SK-N-SH (cell line): ENCODE data around the gene AGBL4. TPM values are rescaled to one million over a fixed set of nuclear protein-coding genes. Genes with fewer than 3 reads are reported as not detected.

Source experiments
- CTCF ChIA-PET: fragments of 300-600, 350-600 bp; formaldehyde crosslinking; extraction: SDS; loops from one replicate; lab custom pipeline; 2021; lab: Yijun Ruan, JAX
- POLR2A ChIA-PET: fragments of 350-600 bp; sonication (Branson Sonifier 250); formaldehyde crosslinking; extraction: SDS; loops from one replicate; lab custom pipeline; 2020; ENCODE audit warnings: antibody characterized with exemption, inconsistent platforms; lab: Yijun Ruan, JAX
- DNase-seq: peaks from one replicate; pipeline ENCODE4 v3.0.0; 2012
- H2AFZ ChIP-seq: fragments of 200-600 bp; sonication (generic); 2 replicates; pipeline ENCODE4 v1.8.1; 2016; ENCODE audit warnings: antibody characterized with exemption, mild to moderate bottlenecking, low read depth
- H3F3A ChIP-seq: fragments of 200-600 bp; sonication (generic); replicated peaks from 2 replicates; pipeline ENCODE3; 2016; ENCODE audit warnings: antibody characterized with exemption, mild to moderate bottlenecking; ENCODE audit not compliant: insufficient read depth
- H3K27ac ChIP-seq, 2 experiments: fragments of 200-500 bp in 1 of 2; fragments of 200-600 bp in 1 of 2; sonication (Bioruptor generic) in 1 of 2; sonication (generic), shearing (Covaris generic) in 1 of 2; 2 replicates each; pipeline versions ENCODE4 v1.5.1 to v1.6.1; 2014 to 2016; ENCODE audit warnings: low read depth in 2 of 2, inconsistent platforms in 1 of 2, low read length in 1 of 2, mild to moderate bottlenecking in 1 of 2, mixed read lengths in 1 of 2
- H3K27me3 ChIP-seq: fragments of 200-600 bp; sonication (generic), shearing (Covaris generic); 2 replicates; pipeline ENCODE4 v1.6.1; 2016; ENCODE audit warnings: mixed run types; ENCODE audit not compliant: insufficient read depth
- H3K36me3 ChIP-seq, 2 experiments: fragments of 200-500 bp in 1 of 2; fragments of 200-600 bp in 1 of 2; sonication (Bioruptor generic) in 1 of 2; sonication (generic) in 1 of 2; replicated peaks in 1 of 2; 2 replicates each; pipeline versions ENCODE3 to v1.5.1; 2014 to 2016; ENCODE audit warnings: low read length in 1 of 2, mild to moderate bottlenecking in 1 of 2; ENCODE audit not compliant: insufficient read depth in 2 of 2, control insufficient read depth in 1 of 2
- H3K4me1 ChIP-seq, 2 experiments: fragments of 200-500 bp in 1 of 2; fragments of 200-600 bp in 1 of 2; sonication (Bioruptor generic) in 1 of 2; sonication (generic), shearing (Covaris generic) in 1 of 2; 2 replicates each; pipeline versions ENCODE4 v1.5.1 to v1.6.1; 2014 to 2016; ENCODE audit warnings: low read depth in 1 of 2, low read length in 1 of 2, mixed run types in 1 of 2; ENCODE audit not compliant: insufficient read depth in 2 of 2, control insufficient read depth in 1 of 2
- H3K4me2 ChIP-seq: fragments of 200-600 bp; sonication (generic), shearing (Covaris generic); 2 replicates; pipeline ENCODE4 v1.6.1; 2017; ENCODE audit warnings: mixed run types
- H3K4me3 ChIP-seq, 2 experiments: fragments of 200-500 bp in 1 of 2; fragments of 200-600 bp in 1 of 2; sonication (Bioruptor generic) in 1 of 2; sonication (generic), shearing (Covaris generic) in 1 of 2; 2 replicates each; pipeline versions ENCODE4 v1.5.1 to v1.8.1; 2014 to 2016; ENCODE audit warnings: low read depth in 2 of 2, inconsistent platforms in 1 of 2, low read length in 1 of 2, mild to moderate bottlenecking in 1 of 2, mixed read lengths in 1 of 2, moderate library complexity in 1 of 2
- H3K79me2 ChIP-seq: fragments of 200-600 bp; sonication (generic); 2 replicates; pipeline ENCODE4 v1.8.1; 2017; ENCODE audit warnings: mild to moderate bottlenecking; ENCODE audit not compliant: insufficient read depth
- H3K9ac ChIP-seq: fragments of 200-600 bp; sonication (generic); 2 replicates; pipeline ENCODE4 v1.6.1; 2017; ENCODE audit warnings: mixed run types
- H3K9me2 ChIP-seq: fragments of 200-600 bp; sonication (generic); 2 replicates; pipeline ENCODE4 v1.6.1; 2017; ENCODE audit warnings: mixed run types
- H3K9me3 ChIP-seq: fragments of 200-600 bp; sonication (generic); 2 replicates; pipeline ENCODE4 v1.6.1; 2017; ENCODE audit warnings: mixed run types, mild to moderate bottlenecking, moderate library complexity
- H4K20me1 ChIP-seq: fragments of 200-600 bp; sonication (generic); 2 replicates; pipeline ENCODE4 v1.6.1; 2017; ENCODE audit warnings: mild to moderate bottlenecking, mixed run types; ENCODE audit not compliant: insufficient read depth
- CHD2 ChIP-seq: fragments of 150-350 bp; IDR thresholded peaks from 2 replicates; pipeline ENCODE4 v1.6.1; 2018; ENCODE audit warnings: low read length; ENCODE audit not compliant: partially characterized antibody
- EP300 ChIP-seq, 2 experiments: IDR thresholded peaks; 2 replicates each; pipeline versions ENCODE4 v1.4.0 to v1.6.1; 2012; ENCODE audit warnings: borderline replicate concordance in 1 of 2, low read depth in 1 of 2, low read length in 1 of 2
- FOSL2 ChIP-seq: IDR thresholded peaks from 2 replicates; pipeline ENCODE4 v1.4.0; 2012; ENCODE audit warnings: low read depth, mild to moderate bottlenecking, moderate library complexity, borderline replicate concordance
- FOXJ3 ChIP-seq: sonication (generic); formaldehyde crosslinking; IDR thresholded peaks from 2 replicates; pipeline ENCODE4 v1.5.1; 2020; ENCODE audit warnings: mild to moderate bottlenecking, missing genetic modification reagents
- GABPA ChIP-seq: IDR thresholded peaks from 2 replicates; pipeline ENCODE4 v1.4.0; 2012; ENCODE audit warnings: low read depth, mild to moderate bottlenecking
- MAX ChIP-seq: IDR thresholded peaks from 2 replicates; pipeline ENCODE4 v1.4.0; 2012; ENCODE audit warnings: low read depth
- MEF2A ChIP-seq: IDR thresholded peaks from 2 replicates; pipeline ENCODE4 v1.4.0; 2012; ENCODE audit warnings: low read depth, borderline replicate concordance
- POLR2AphosphoS5 ChIP-seq: IDR thresholded peaks from 2 replicates; pipeline ENCODE4 v1.6.1; 2012; ENCODE audit warnings: low read depth, low read length
- RAD21 ChIP-seq: IDR thresholded peaks from 2 replicates; pipeline ENCODE4 v1.6.1; 2012; ENCODE audit warnings: mild to moderate bottlenecking, low read length
- SMC3 ChIP-seq: IDR thresholded peaks from 2 replicates; pipeline ENCODE4 v1.6.1; 2012; ENCODE audit warnings: low read depth, low read length, improper control_type of control experiment
- TAF1 ChIP-seq: IDR thresholded peaks from 2 replicates; pipeline ENCODE4 v1.6.1; 2012; ENCODE audit warnings: low read depth, mild to moderate bottlenecking, low read length, moderate library complexity, borderline replicate concordance
- TCF12 ChIP-seq: IDR thresholded peaks from 2 replicates; pipeline ENCODE4 v1.4.0; 2012
- YY1 ChIP-seq: IDR thresholded peaks from 2 replicates; pipeline ENCODE4 v1.4.0; 2012; ENCODE audit warnings: low read depth, mild to moderate bottlenecking
- ZBTB33 ChIP-seq: IDR thresholded peaks from 2 replicates; pipeline ENCODE4 v1.4.0; 2012; ENCODE audit warnings: low read depth, borderline replicate concordance
- WGBS: methylation state at CpG from one replicate; pipeline ENCODE4 v1.1.6; 2017; ENCODE audit warnings: low lambda C conversion rate; 5-methylcytosine and 5-hydroxymethylcytosine counted together
- polyA plus RNA-seq, 3 experiments: library from polyadenylated mRNA; depleted of rRNA; stranded (reverse); fragments of >200 nt; gene quantifications; 2 replicates each; pipeline ENCODE4 v1.2.3, GENCODE V29; 2012
- TF ChIP-seq, protein P1 (sequence below): IDR thresholded peaks from 2 replicates; pipeline ENCODE4 v1.6.1; 2012; ENCODE audit warnings: mild to moderate bottlenecking, low read depth, low read length, moderate library complexity
- TF ChIP-seq, protein P2 (sequence below): IDR thresholded peaks from 2 replicates; pipeline ENCODE4; 2012

Gene AGBL4
- polyA plus RNA-seq, 1 of the 3 experiments (the other 2 are of a cell fraction): 0.07 TPM

DNA sequence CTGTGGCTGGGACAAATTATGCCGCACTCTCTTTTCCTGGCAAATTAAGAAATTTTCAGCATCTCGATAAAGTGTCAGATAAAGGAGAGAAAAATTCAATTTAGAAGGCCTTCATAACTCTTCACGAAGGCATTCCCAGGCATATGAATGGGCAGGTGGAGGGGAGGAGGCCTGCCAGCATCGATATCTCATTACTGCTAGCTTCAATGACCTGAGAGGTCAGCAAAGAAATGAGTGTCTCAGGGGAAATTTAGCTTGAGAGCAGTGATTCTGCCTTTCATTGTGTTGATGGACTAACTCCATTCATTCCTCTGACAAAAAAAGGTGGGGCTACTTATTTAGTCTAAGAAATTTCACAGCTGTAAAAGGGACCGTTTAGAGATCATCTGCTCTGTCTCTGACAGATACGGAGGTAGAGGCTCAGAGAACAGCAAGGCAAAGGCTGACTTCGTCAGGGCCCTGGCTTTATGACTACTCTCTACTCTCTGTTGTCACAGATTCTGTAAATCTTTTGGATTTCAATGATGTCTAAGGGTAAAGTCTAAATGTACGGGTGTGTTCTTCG, 1035.0 kb downstream of the AGBL4 start (continued):
- TF ChIP-seq, protein P1, sequence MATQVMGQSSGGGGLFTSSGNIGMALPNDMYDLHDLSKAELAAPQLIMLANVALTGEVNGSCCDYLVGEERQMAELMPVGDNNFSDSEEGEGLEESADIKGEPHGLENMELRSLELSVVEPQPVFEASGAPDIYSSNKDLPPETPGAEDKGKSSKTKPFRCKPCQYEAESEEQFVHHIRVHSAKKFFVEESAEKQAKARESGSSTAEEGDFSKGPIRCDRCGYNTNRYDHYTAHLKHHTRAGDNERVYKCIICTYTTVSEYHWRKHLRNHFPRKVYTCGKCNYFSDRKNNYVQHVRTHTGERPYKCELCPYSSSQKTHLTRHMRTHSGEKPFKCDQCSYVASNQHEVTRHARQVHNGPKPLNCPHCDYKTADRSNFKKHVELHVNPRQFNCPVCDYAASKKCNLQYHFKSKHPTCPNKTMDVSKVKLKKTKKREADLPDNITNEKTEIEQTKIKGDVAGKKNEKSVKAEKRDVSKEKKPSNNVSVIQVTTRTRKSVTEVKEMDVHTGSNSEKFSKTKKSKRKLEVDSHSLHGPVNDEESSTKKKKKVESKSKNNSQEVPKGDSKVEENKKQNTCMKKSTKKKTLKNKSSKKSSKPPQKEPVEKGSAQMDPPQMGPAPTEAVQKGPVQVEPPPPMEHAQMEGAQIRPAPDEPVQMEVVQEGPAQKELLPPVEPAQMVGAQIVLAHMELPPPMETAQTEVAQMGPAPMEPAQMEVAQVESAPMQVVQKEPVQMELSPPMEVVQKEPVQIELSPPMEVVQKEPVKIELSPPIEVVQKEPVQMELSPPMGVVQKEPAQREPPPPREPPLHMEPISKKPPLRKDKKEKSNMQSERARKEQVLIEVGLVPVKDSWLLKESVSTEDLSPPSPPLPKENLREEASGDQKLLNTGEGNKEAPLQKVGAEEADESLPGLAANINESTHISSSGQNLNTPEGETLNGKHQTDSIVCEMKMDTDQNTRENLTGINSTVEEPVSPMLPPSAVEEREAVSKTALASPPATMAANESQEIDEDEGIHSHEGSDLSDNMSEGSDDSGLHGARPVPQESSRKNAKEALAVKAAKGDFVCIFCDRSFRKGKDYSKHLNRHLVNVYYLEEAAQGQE: no peak
- TF ChIP-seq POLR2AphosphoS5 (no peak), FOXJ3 (CRISPR knock-in tag) (no peak), FOSL2 (no peak), GABPA (no peak), RAD21 (no peak), ZBTB33 (no peak), MAX (no peak)

DNA sequence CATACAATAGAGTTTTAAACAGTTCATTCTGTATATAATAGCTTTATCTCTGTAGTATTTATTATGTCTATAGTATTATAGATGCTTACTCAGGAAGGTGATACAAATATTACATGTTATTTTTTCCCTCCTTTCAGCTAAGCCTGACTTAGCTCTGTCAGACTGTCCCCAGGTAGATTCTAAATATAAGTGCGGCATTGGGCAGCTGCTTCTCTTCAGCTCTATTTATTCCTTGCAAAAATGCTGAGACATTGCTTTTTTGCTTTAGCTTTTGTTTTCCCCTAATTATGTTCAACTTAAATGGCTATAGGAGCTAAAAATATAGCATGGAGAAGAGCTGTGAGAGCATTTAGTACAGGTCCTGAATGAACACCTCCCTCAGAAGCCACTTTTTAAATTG, 1043.8 kb downstream of the AGBL4 start:
- Histone ChIP-seq H3K79me2 (no peaks in the 10 kb centered on the region), H3K4me3 (no peak overlapping the region), H3K4me1 (peaks cover 0 to 2% of the 10 kb centered on the region in 2 experiments; a peak in 1 of 4 replicates), H3K36me3 (no peaks in the 10 kb centered on the region), H2AFZ (no peak overlapping the region), H3F3A (no peaks in the 10 kb centered on the region), H3K9ac (no peak overlapping the region), H3K27ac (no peak overlapping the region), H3K9me2 (no peaks in the 10 kb centered on the region), H3K4me2 (no peak overlapping the region), H4K20me1 (no peaks in the 10 kb centered on the region), H3K9me3 (no peaks in the 10 kb centered on the region), H3K27me3 (no peaks in the 10 kb centered on the region)
- ChIA-PET POLR2A (no interaction called here), CTCF (interaction anchor here (0.9 kb wide), 1 partner anchor 48 kb away, joined by 3 read pairs; no protein-coding TSS in a partner anchor)
- 80% methylated on average over 1 of the region's 1 CpG for WGBS
- TF ChIP-seq YY1: no peak
- TF ChIP-seq MEF2A: no peak
- no peak for TF ChIP-seq SMC3
- no peak for TF ChIP-seq CHD2
- TF ChIP-seq EP300 (IDR thresholded peaks at IDR 0.05; ENCODE audit: borderline replicate concordance in 1 of 2, low read depth in 1 of 2, low read length in 1 of 2): no peak
- TF ChIP-seq TCF12: no peak
- no peak for TF ChIP-seq FOXJ3 (CRISPR knock-in tag)
- TF ChIP-seq TAF1: no peak
- TF ChIP-seq, protein P2, sequence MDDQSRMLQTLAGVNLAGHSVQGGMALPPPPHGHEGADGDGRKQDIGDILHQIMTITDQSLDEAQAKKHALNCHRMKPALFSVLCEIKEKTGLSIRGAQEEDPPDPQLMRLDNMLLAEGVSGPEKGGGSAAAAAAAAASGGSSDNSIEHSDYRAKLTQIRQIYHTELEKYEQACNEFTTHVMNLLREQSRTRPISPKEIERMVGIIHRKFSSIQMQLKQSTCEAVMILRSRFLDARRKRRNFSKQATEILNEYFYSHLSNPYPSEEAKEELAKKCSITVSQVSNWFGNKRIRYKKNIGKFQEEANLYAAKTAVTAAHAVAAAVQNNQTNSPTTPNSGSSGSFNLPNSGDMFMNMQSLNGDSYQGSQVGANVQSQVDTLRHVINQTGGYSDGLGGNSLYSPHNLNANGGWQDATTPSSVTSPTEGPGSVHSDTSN: no peak
- no peak for DNase-seq
